Testis (tissue), 3 donors: ENCODE results near the gene PIEZO2. TPM values are rescaled to one million over a fixed set of nuclear protein-coding genes. Genes with fewer than 3 reads are reported as not detected.

Experiments used
- DNase-seq: peaks from one replicate; pipeline ENCODE4 v3.0.0-alpha.2; 2019
- H3K27ac ChIP-seq, 2 donors: fragments of 200-600 bp; sonication (generic); one replicate each; pipeline ENCODE4 v1.5.1; 2019
- H3K27me3 ChIP-seq: fragments of 200-600 bp; sonication (generic); one replicate; pipeline ENCODE4 v1.5.1; 2019
- H3K36me3 ChIP-seq: fragments of 200-600 bp; sonication (generic); one replicate; pipeline ENCODE4 v1.5.1; 2017; ENCODE audit warnings: low read depth; ENCODE audit errors: missing control alignments
- H3K4me1 ChIP-seq: fragments of 200-600 bp; sonication (generic); one replicate; pipeline ENCODE4 v1.5.1; 2019
- H3K4me3 ChIP-seq, 2 donors: fragments of 200-600 bp; sonication (generic); one replicate each; pipeline ENCODE4 v1.5.1; 2017 to 2019
- H3K9me3 ChIP-seq: fragments of 200-600 bp; sonication (generic); one replicate; pipeline ENCODE4 v1.5.1; 2017
- CTCF ChIP-seq, 3 experiments: fragments of 450-650 bp in 2 of 3; fragments of 200-600 bp in 1 of 3; sonication (generic) in 1 of 3; IDR thresholded peaks; one replicate each; pipeline ENCODE4 v1.5.1; 2016 to 2019; ENCODE audit warnings: antibody characterized with exemption in 3 of 3, mild to moderate bottlenecking in 2 of 3, moderate library complexity in 1 of 3
- POLR2A ChIP-seq: fragments of 450-650 bp; IDR thresholded peaks from one replicate; pipeline ENCODE4 v1.6.1; 2017; ENCODE audit warnings: antibody characterized with exemption, mild to moderate bottlenecking, moderate library complexity
- WGBS, 2 donors: methylation state at CpG; one replicate each; pipeline ENCODE4 v1.1.5; 2018; 5-methylcytosine and 5-hydroxymethylcytosine counted together
- intact Hi-C: fragments of 100-400 bp; cut with DNase I; formaldehyde crosslinking; loops from one replicate; pipeline ENCODE4 v1.15.1; 2023; ENCODE audit warnings: low total_unique reads
- polyA plus RNA-seq: library from polyadenylated mRNA; stranded (reverse); fragments of 350-450 nt; fragmentation: Illumina TruSeq; extraction: RNeasy Lipid Tissue Mini Kit (QIAGEN cat#74804); gene quantifications from one replicate; pipeline ENCODE4 v1.2.3, GENCODE V29; 2014; ENCODE audit warnings: low read depth, low replicate concordance; ENCODE audit not compliant: insufficient read depth
- total RNA-seq, 2 donors: library from RNA; depleted of rRNA; stranded (reverse); fragments of >200 nt; gene quantifications; one replicate each; pipeline ENCODE4 v1.2.3, GENCODE V29; 2016

PIEZO2 gene
- total and polyA plus RNA-seq, 3 donors from 2014 or later = 2.3 to 3.5 (median 3.0) TPM

GRCh38 chr18:11119550-11119949, 29.8 kb downstream of the PIEZO2 start:
- Histone ChIP-seq H3K9me3 (no peaks in the 10 kb centered on the region), H3K4me1 (no peaks in the 10 kb centered on the region), H3K27me3 (no peaks in the 10 kb centered on the region), H3K27ac (no peak overlapping the region), H3K36me3 (no peaks in the 10 kb centered on the region), H3K4me3 (no peak overlapping the region)
- no peak for TF ChIP-seq CTCF (IDR thresholded peaks at IDR 0.05)
- intact Hi-C loops = no loop called here
- no peak for DNase-seq
- 68 to 77% methylated on average over 4 of the region's 4 CpGs for WGBS, 2 donors

GRCh38 chr18:11118051-11118766, 31.2 kb downstream of the PIEZO2 start:
- Histone ChIP-seq H3K4me1 (no peaks in the 10 kb centered on the region), H3K4me3 (no peak overlapping the region), H3K27ac (no peak overlapping the region), H3K36me3 (no peaks in the 10 kb centered on the region), H3K27me3 (no peaks in the 10 kb centered on the region), H3K9me3 (no peaks in the 10 kb centered on the region)
- WGBS, 2 donors = 75 to 76% methylated on average over 3 of the region's 3 CpGs
- intact Hi-C loops = no loop called here
- no peak for DNase-seq
- TF ChIP-seq CTCF (IDR thresholded peaks at IDR 0.05) (no peak), POLR2A (no peak)

GRCh38 chr18:11115276-11115675, 34.1 kb downstream of the PIEZO2 start:
- Histone ChIP-seq H3K27me3 (no peaks in the 10 kb centered on the region), H3K9me3 (no peaks in the 10 kb centered on the region), H3K27ac (no peak overlapping the region), H3K4me3 (no peak overlapping the region), H3K4me1 (no peaks in the 10 kb centered on the region), H3K36me3 (no peaks in the 10 kb centered on the region)
- TF ChIP-seq POLR2A = no peak
- no peak for TF ChIP-seq CTCF (IDR thresholded peaks at IDR 0.05)
- 52 to 65% methylated on average over 1 of the region's 1 CpG for WGBS, 2 donors
- intact Hi-C loops = no loop called here
- no peak for DNase-seq

GRCh38 chr18:11114653-11115052, 34.7 kb downstream of the PIEZO2 start:
- no peak overlapping the region for H3K27ac ChIP-seq
- TF ChIP-seq CTCF (IDR thresholded peaks at IDR 0.05) = no peak

GRCh38 chr18:11113937-11114336, 35.4 kb downstream of the PIEZO2 start:
- DNase-seq = no peak
- 86 to 95% methylated on average over 2 of the region's 2 CpGs for WGBS, 2 donors

More at GRCh38 chr18:11114653-11115052, 34.7 kb downstream of the PIEZO2 start:
- DNase-seq = no peak
- H3K4me3 ChIP-seq = no peak overlapping the region
- intact Hi-C loops = no loop called here
- no peaks in the 10 kb centered on the region for H3K27me3 ChIP-seq
- H3K4me1 ChIP-seq = no peaks in the 10 kb centered on the region
- H3K36me3 ChIP-seq = no peaks in the 10 kb centered on the region
- WGBS, 2 donors = 46% methylated on average over 2 of the region's 2 CpGs
- H3K9me3 ChIP-seq = no peaks in the 10 kb centered on the region

More at GRCh38 chr18:11113937-11114336, 35.4 kb downstream of the PIEZO2 start:
- no peak overlapping the region for H3K27ac ChIP-seq
- intact Hi-C loops = no loop called here
- H3K27me3 ChIP-seq = no peaks in the 10 kb centered on the region
- H3K4me1 ChIP-seq = no peaks in the 10 kb centered on the region
- no peaks in the 10 kb centered on the region for H3K36me3 ChIP-seq
- no peaks in the 10 kb centered on the region for H3K9me3 ChIP-seq
- H3K4me3 ChIP-seq = no peak overlapping the region
- no peak for TF ChIP-seq CTCF (IDR thresholded peaks at IDR 0.05)
- no peak for TF ChIP-seq POLR2A
